Measurements from ENCODE around the gene NAPG. TPM values are rescaled to one million over a fixed set of nuclear protein-coding genes. Genes with fewer than 3 reads are reported as not detected.

NAPG gene
- total RNA-seq, 1 donor from 2014 or later = 33.2 TPM

GRCh38 chr18:10511236-10511635 is 14.6 kb upstream of the NAPG start:
- no peaks in the 10 kb centered on the region for H3K36me3 Mint-ChIP-seq (ENCODE audit: low read depth, unreplicated experiment)
- H3K27me3 Mint-ChIP-seq (ENCODE audit: low read depth, unreplicated experiment) = peaks cover 36% of the 10 kb centered on the region
- Histone ChIP-seq H3K9me3 (ENCODE audit: insufficient read depth, low read depth, low read length) (peaks cover 8% of the 10 kb centered on the region), H3K27me3 (ENCODE audit: insufficient read depth, low read length) (no peaks in the 10 kb centered on the region), H3K27ac (ENCODE audit: low read depth, low read length) (no peak overlapping the region), H3K79me2 (ENCODE audit: insufficient read depth, low read length) (no peaks in the 10 kb centered on the region), H3K4me1 (ENCODE audit: insufficient read depth, low read length) (no peaks in the 10 kb centered on the region), H3K4me3 (ENCODE audit: insufficient read depth, low read depth, low read length) (no peak overlapping the region), H3K4me2 (ENCODE audit: low read length) (no peak overlapping the region), H2AFZ (ENCODE audit: low read depth, low read length) (no peak overlapping the region), H4K20me1 (ENCODE audit: insufficient read depth, low read length) (no peaks in the 10 kb centered on the region), H3K9ac (ENCODE audit: low read length) (no peak overlapping the region), H3K36me3 (ENCODE audit: insufficient read depth, low read length) (no peaks in the 10 kb centered on the region)
- H3K9me3 Mint-ChIP-seq (ENCODE audit: unreplicated experiment) = peaks cover 15% of the 10 kb centered on the region
- no peak overlapping the region for H3K27ac Mint-ChIP-seq (ENCODE audit: unreplicated experiment)
- FAIRE-seq (no peak), DNase-seq (ENCODE audit: low read depth) (no peak)
- H3K4me3 Mint-ChIP-seq (ENCODE audit: unreplicated experiment) = no peak overlapping the region
- no peaks in the 10 kb centered on the region for H3K4me1 Mint-ChIP-seq (ENCODE audit: low read depth, unreplicated experiment)
- no peak for TF ChIP-seq EZH2 (IDR thresholded peaks at IDR 0.05; ENCODE audit: insufficient read depth, low read length)
- no peak for TF ChIP-seq CTCF (IDR thresholded peaks at IDR 0.05; ENCODE audit: insufficient read depth, low read depth, low read length)

GRCh38 chr18:10514082-10514481 is 11.7 kb upstream of the NAPG start:
- DNase-seq (ENCODE audit: low read depth) (no peak), FAIRE-seq (no peak)
- H3K9me3 Mint-ChIP-seq (ENCODE audit: unreplicated experiment) = peaks cover 5% of the 10 kb centered on the region
- H3K4me3 Mint-ChIP-seq (ENCODE audit: unreplicated experiment) = no peak overlapping the region
- Histone ChIP-seq H3K79me2 (ENCODE audit: insufficient read depth, low read length) (no peaks in the 10 kb centered on the region), H3K27ac (ENCODE audit: low read depth, low read length) (no peak overlapping the region), H3K4me2 (ENCODE audit: low read length) (no peak overlapping the region), H3K36me3 (ENCODE audit: insufficient read depth, low read length) (no peaks in the 10 kb centered on the region), H3K4me1 (ENCODE audit: insufficient read depth, low read length) (no peaks in the 10 kb centered on the region), H3K9ac (ENCODE audit: low read length) (no peak overlapping the region), H2AFZ (ENCODE audit: low read depth, low read length) (no peak overlapping the region), H3K4me3 (ENCODE audit: insufficient read depth, low read depth, low read length) (no peak overlapping the region), H3K9me3 (ENCODE audit: insufficient read depth, low read depth, low read length) (no peaks in the 10 kb centered on the region), H3K27me3 (ENCODE audit: insufficient read depth, low read length) (no peaks in the 10 kb centered on the region), H4K20me1 (ENCODE audit: insufficient read depth, low read length) (no peaks in the 10 kb centered on the region)
- H3K27ac Mint-ChIP-seq (ENCODE audit: unreplicated experiment) = no peak overlapping the region
- TF ChIP-seq CTCF (IDR thresholded peaks at IDR 0.05; ENCODE audit: insufficient read depth, low read depth, low read length) (no peak), EZH2 (IDR thresholded peaks at IDR 0.05; ENCODE audit: insufficient read depth, low read length) (no peak)
- H3K27me3 Mint-ChIP-seq (ENCODE audit: low read depth, unreplicated experiment) = peaks cover 46% of the 10 kb centered on the region
- H3K36me3 Mint-ChIP-seq (ENCODE audit: low read depth, unreplicated experiment) = no peaks in the 10 kb centered on the region
- H3K4me1 Mint-ChIP-seq (ENCODE audit: low read depth, unreplicated experiment) = peaks cover 2% of the 10 kb centered on the region

GRCh38 chr18:10514601-10515000 is 11.2 kb upstream of the NAPG start:
- H2AFZ ChIP-seq (ENCODE audit: low read depth, low read length) = no peak overlapping the region
- peaks cover 5% of the 10 kb centered on the region for H3K9me3 Mint-ChIP-seq (ENCODE audit: unreplicated experiment)
- no peak overlapping the region for H3K4me3 ChIP-seq (ENCODE audit: insufficient read depth, low read depth, low read length)
- no peak for DNase-seq (ENCODE audit: low read depth)
- FAIRE-seq = no peak
- H3K36me3 ChIP-seq (ENCODE audit: insufficient read depth, low read length) = no peaks in the 10 kb centered on the region
- H4K20me1 ChIP-seq (ENCODE audit: insufficient read depth, low read length) = no peaks in the 10 kb centered on the region
- no peaks in the 10 kb centered on the region for H3K36me3 Mint-ChIP-seq (ENCODE audit: low read depth, unreplicated experiment)
- H3K4me2 ChIP-seq (ENCODE audit: low read length) = no peak overlapping the region
- no peak overlapping the region for H3K27ac Mint-ChIP-seq (ENCODE audit: unreplicated experiment)
- peaks cover 46% of the 10 kb centered on the region for H3K27me3 Mint-ChIP-seq (ENCODE audit: low read depth, unreplicated experiment)
- H3K79me2 ChIP-seq (ENCODE audit: insufficient read depth, low read length) = no peaks in the 10 kb centered on the region
- no peak for TF ChIP-seq CTCF (IDR thresholded peaks at IDR 0.05; ENCODE audit: insufficient read depth, low read depth, low read length)
- no peak for TF ChIP-seq EZH2 (IDR thresholded peaks at IDR 0.05; ENCODE audit: insufficient read depth, low read length)
- no peaks in the 10 kb centered on the region for H3K27me3 ChIP-seq (ENCODE audit: insufficient read depth, low read length)
- H3K4me1 Mint-ChIP-seq (ENCODE audit: low read depth, unreplicated experiment) = peaks cover 6% of the 10 kb centered on the region
- no peak overlapping the region for H3K4me3 Mint-ChIP-seq (ENCODE audit: unreplicated experiment)
- H3K9me3 ChIP-seq (ENCODE audit: insufficient read depth, low read depth, low read length) = no peaks in the 10 kb centered on the region
- no peak overlapping the region for H3K9ac ChIP-seq (ENCODE audit: low read length)
- H3K27ac ChIP-seq (ENCODE audit: low read depth, low read length) = no peak overlapping the region
- peaks cover 4% of the 10 kb centered on the region for H3K4me1 ChIP-seq (ENCODE audit: insufficient read depth, low read length)

Measured in astrocyte (in vitro differentiated cells and primary cell).